GM12875 (cell line): ENCODE results near the gene ATF7.

ENCODE experiments used
- H3K4me3 ChIP-seq: one replicate; pipeline ENCODE4 v1.5.1; 2011; ENCODE audit warnings: low read depth, low read length, control low read depth
- CTCF ChIP-seq: IDR thresholded peaks from 2 replicates; pipeline ENCODE4 v1.5.1; 2011; ENCODE audit warnings: low read depth, mild to moderate bottlenecking, control low read depth, inconsistent platforms, low read length, moderate library complexity, borderline replicate concordance; ENCODE audit not compliant: insufficient read depth

Gene ATF7

GRCh38 chr12:53530920-53531319 is 95.3 kb downstream of the ATF7 start:
- no peak overlapping the region for H3K4me3 ChIP-seq
- TF ChIP-seq CTCF: no peak

- no peak for TF ChIP-seq CTCF
- H3K4me3 ChIP-seq: no peak overlapping the region
Observed at GRCh38 chr12:53530061-53530460, 96.1 kb downstream of the ATF7 start.

GRCh38 chr12:53524476-53524875 is 101.7 kb downstream of the ATF7 start:
- TF ChIP-seq CTCF: no peak

GRCh38 chr12:53523131-53523530 is 103.1 kb downstream of the ATF7 start:
- no peak overlapping the region for H3K4me3 ChIP-seq
- TF ChIP-seq CTCF: no peak

More at GRCh38 chr12:53524476-53524875, 101.7 kb downstream of the ATF7 start:
- H3K4me3 ChIP-seq: no peak overlapping the region

- TF ChIP-seq CTCF: no peak
- H3K4me3 ChIP-seq: no peak overlapping the region
Observed at GRCh38 chr12:53518381-53518780, 107.8 kb downstream of the ATF7 start.

GRCh38 chr12:53516758-53517455 is 109.3 kb downstream of the ATF7 start:
- H3K4me3 ChIP-seq: no peak overlapping the region
- no peak for TF ChIP-seq CTCF

- no peak for TF ChIP-seq CTCF
- H3K4me3 ChIP-seq: no peak overlapping the region
Observed at GRCh38 chr12:53515291-53515680, 110.9 kb downstream of the ATF7 start.
